HepG2 (cell line): ENCODE results near the gene GPER1. TPM values are rescaled to one million over a fixed set of nuclear protein-coding genes. Genes with fewer than 3 reads are reported as not detected.

ENCODE experiments used
- ATAC-seq: fragments of 200-7000 bp; cut with Tn5 transposase; 3 replicates; pipeline ENCODE4 v1.9.1; 2020; ENCODE audit warnings: mild to moderate bottlenecking, moderate library complexity
- BruUV-seq: library from RNA; stranded (reverse); fragments of 400-500 nt; replicated peaks from 2 replicates; lab custom pipeline; 2021; lab: Mats Ljungman, UMichigan
- CTCF ChIA-PET: fragments of 300-600 bp; formaldehyde crosslinking; extraction: SDS; loops from one replicate; lab custom pipeline; 2021; ENCODE audit warnings: low total read pairs, inconsistent platforms, low intra/inter-chr PET ratio; lab: Yijun Ruan, JAX
- POLR2A ChIA-PET: fragments of 350-600 bp; sonication (Branson Sonifier 250); formaldehyde crosslinking; loops from one replicate; lab custom pipeline; 2020; ENCODE audit warnings: antibody characterized with exemption, inconsistent platforms; lab: Yijun Ruan, JAX
- DNase-seq: peaks from one replicate; pipeline ENCODE4 v3.0.0-alpha.2; 2015; ENCODE audit warnings: low spot score
- FAIRE-seq: peaks from 3 replicates; lab custom pipeline; 2011; peaks lifted over from hg19 to GRCh38; lab: Jason Lieb, UNC
- H2AFZ ChIP-seq: one replicate; pipeline ENCODE4 v1.6.1; 2011; ENCODE audit warnings: low read length, inconsistent platforms
- H3K27ac ChIP-seq: fragments of 300-600 bp; 3 replicates; pipeline ENCODE4 v1.8.0; 2011; ENCODE audit warnings: mixed run types, mild to moderate bottlenecking, mixed read lengths, low read length, inconsistent platforms; ENCODE audit not compliant: insufficient read depth; ENCODE audit errors: extremely low read length
- H3K27me3 ChIP-seq, 2 experiments: fragments of 200-600 bp in 1 of 2; 2 replicates in 1 of 2; 3 replicates in 1 of 2; pipeline versions ENCODE4 v1.6.0 to v1.8.0; 2011; ENCODE audit warnings: low read length in 2 of 2, mild to moderate bottlenecking in 2 of 2, moderate library complexity in 2 of 2, inconsistent platforms in 1 of 2; ENCODE audit not compliant: insufficient read depth in 2 of 2, control insufficient read depth in 1 of 2
- H3K36me3 ChIP-seq, 2 experiments: fragments of 200-600 bp in 1 of 2; replicated peaks in 1 of 2; 2 replicates in 1 of 2; 3 replicates in 1 of 2; pipeline versions ENCODE4 v1.5.1 to v1.8.0; 2011; ENCODE audit warnings: low read length in 2 of 2, inconsistent platforms in 1 of 2; ENCODE audit not compliant: insufficient read depth in 2 of 2, control insufficient read depth in 1 of 2
- H3K4me1 ChIP-seq: 2 replicates; pipeline ENCODE4 v1.5.1; 2012; ENCODE audit warnings: low read length, inconsistent platforms; ENCODE audit not compliant: insufficient read depth
- H3K4me2 ChIP-seq: 2 replicates; pipeline ENCODE4 v1.6.0; 2011; ENCODE audit warnings: low read depth, low read length, inconsistent platforms
- H3K4me3 ChIP-seq, 3 experiments: fragments of 200-600 bp in 1 of 3; sonication (generic), shearing (Covaris generic) in 1 of 3; replicated peaks in 1 of 3; 2 replicates each; pipeline ENCODE4 v1.5.1; 2011 to 2016; ENCODE audit warnings: low read length in 3 of 3, inconsistent platforms in 2 of 3, low read depth in 2 of 3, mild to moderate bottlenecking in 2 of 3, control low read depth in 1 of 3, mixed read lengths in 1 of 3; ENCODE audit not compliant: insufficient read depth in 1 of 3
- H3K79me2 ChIP-seq: one replicate; pipeline ENCODE4 v1.6.1; 2011; ENCODE audit warnings: low read length, inconsistent platforms; ENCODE audit not compliant: insufficient read depth
- H3K9ac ChIP-seq: 2 replicates; pipeline ENCODE4 v1.6.0; 2011; ENCODE audit warnings: mild to moderate bottlenecking, low read depth, low read length, inconsistent platforms; ENCODE audit not compliant: insufficient read depth
- H3K9me3 ChIP-seq: 2 replicates; pipeline ENCODE4 v1.5.1; 2012; ENCODE audit warnings: mild to moderate bottlenecking, low read length
- H4K20me1 ChIP-seq: 2 replicates; pipeline ENCODE4 v1.6.0; 2011; ENCODE audit warnings: inconsistent platforms, mild to moderate bottlenecking, low read length, moderate library complexity; ENCODE audit not compliant: insufficient read depth
- AGO1 ChIP-seq: fragments of 200-400 bp; formaldehyde crosslinking; IDR thresholded peaks from 2 replicates; pipeline ENCODE4 v1.6.1; 2017; ENCODE audit warnings: mild to moderate bottlenecking, low read depth, low read length, moderate library complexity; ENCODE audit not compliant: poor library complexity, severe bottlenecking
- AGO2 ChIP-seq: fragments of 200-400 bp; formaldehyde crosslinking; optimal IDR thresholded peaks from 2 replicates; pipeline ENCODE3; 2017; ENCODE audit warnings: mild to moderate bottlenecking, low read depth, low read length, moderate library complexity
- CBX1 ChIP-seq: IDR thresholded peaks from one replicate; pipeline ENCODE4 v1.6.1; 2016; ENCODE audit warnings: antibody characterized with exemption, low read depth
- HDAC2 ChIP-seq: sonication (generic); formaldehyde crosslinking; IDR thresholded peaks from 2 replicates; pipeline ENCODE4 v1.4.0; 2020; ENCODE audit warnings: missing genetic modification reagents
- HNRNPL ChIP-seq: fragments of 200-400 bp; formaldehyde crosslinking; IDR thresholded peaks from 2 replicates; pipeline ENCODE4 v1.6.1; 2017; ENCODE audit warnings: mild to moderate bottlenecking, low read depth, low read length
- ISL2 ChIP-seq: sonication (generic); formaldehyde crosslinking; IDR thresholded peaks from 2 replicates; pipeline ENCODE4 v1.5.0; 2020; ENCODE audit warnings: missing genetic modification reagents
- PLRG1 ChIP-seq: fragments of 450-650 bp; conservative IDR thresholded peaks from 2 replicates; pipeline ENCODE4 v1.6.1; 2016
- RBFOX2 ChIP-seq: fragments of 200-400 bp; formaldehyde crosslinking; IDR thresholded peaks from 2 replicates; pipeline ENCODE4 v1.6.1; 2017; ENCODE audit warnings: low read depth, mild to moderate bottlenecking, low read length
- STAT5B ChIP-seq: sonication (generic); formaldehyde crosslinking; IDR thresholded peaks from 2 replicates; pipeline ENCODE4 v1.4.0; 2020; ENCODE audit warnings: missing genetic modification reagents
- ZC3H13 ChIP-seq: sonication (generic); formaldehyde crosslinking; IDR thresholded peaks from 2 replicates; pipeline ENCODE4 v1.8.1; 2023; ENCODE audit warnings: mild to moderate bottlenecking, missing genetic modification reagents, moderate library complexity
- ZNF333 ChIP-seq: sonication (generic); formaldehyde crosslinking; IDR thresholded peaks from 2 replicates; pipeline ENCODE4 v1.4.0; 2020; ENCODE audit warnings: mild to moderate bottlenecking, missing genetic modification reagents, borderline replicate concordance
- ZNF614 ChIP-seq: IDR thresholded peaks from 2 replicates; pipeline ENCODE4 v1.6.1; 2018; ENCODE audit warnings: missing biosample characterization, missing genetic modification reagents, inconsistent platforms, borderline replicate concordance
- ZNF615 ChIP-seq: sonication (generic); formaldehyde crosslinking; IDR thresholded peaks from 2 replicates; pipeline ENCODE4 v1.5.0; 2020; ENCODE audit warnings: mild to moderate bottlenecking, missing genetic modification reagents, borderline replicate concordance
- ZNF629 ChIP-seq: sonication (generic); formaldehyde crosslinking; conservative IDR thresholded peaks from 2 replicates; pipeline ENCODE4 v1.5.0; 2020; ENCODE audit warnings: missing genetic modification reagents
- ZNF660 ChIP-seq: sonication (generic); formaldehyde crosslinking; IDR thresholded peaks from 2 replicates; pipeline ENCODE4 v1.5.1; 2020; ENCODE audit warnings: mild to moderate bottlenecking, low read depth, missing genetic modification reagents, borderline replicate concordance
- ZNF672 ChIP-seq: sonication (generic); formaldehyde crosslinking; IDR thresholded peaks from 2 replicates; pipeline ENCODE4 v1.8.1; 2022; ENCODE audit warnings: missing genetic modification reagents
- ZNF766 ChIP-seq: sonication (generic); formaldehyde crosslinking; IDR thresholded peaks from 2 replicates; pipeline ENCODE4 v1.5.0; 2020; ENCODE audit warnings: missing genetic modification reagents, borderline replicate concordance
- WGBS: methylation state at CpG from one replicate; pipeline ENCODE4 v1.1.6; 2017; ENCODE audit warnings: low lambda C conversion rate; 5-methylcytosine and 5-hydroxymethylcytosine counted together
- in situ Hi-C: cut with HindIII; loops from 2 replicates; pipeline ENCODE4 v1.10.0; 2017; ENCODE audit warnings: low pct_unique_long_range_greater_than_20kb; ENCODE audit not compliant: extremely low pct_ligation_motif_present
- intact Hi-C: fragments of 100-400 bp; cut with micrococcal nuclease; formaldehyde crosslinking; loops from one replicate; pipeline ENCODE4 v1.10.0; 2022; ENCODE audit not compliant: unreplicated experiment
- polyA plus RNA-seq, 8 experiments: library from polyadenylated mRNA; depleted of rRNA in 3 of 8; stranded (reverse) in 7 of 8; unstranded in 1 of 8; fragments of >200 nt; fragmentation: Illumina TruSeq in 4 of 8; extraction: Trizol in 4 of 8; gene quantifications; 2 replicates each; pipeline versions ENCODE4 v1.2.1 to v1.2.3, GENCODE V29; 2011 to 2016; ENCODE audit warnings: low read depth in 4 of 8, missing spikeins in 1 of 8, mixed read lengths in 1 of 8; ENCODE audit not compliant: insufficient read depth in 1 of 8
- total RNA-seq, 5 experiments: library from RNA; depleted of rRNA; stranded (reverse); fragments of >200 nt; fragmentation: Illumina TruSeq; extraction: Trizol; gene quantifications; 2 replicates each; pipeline ENCODE4 v1.2.3, GENCODE V29; 2016; ENCODE audit warnings: low read depth in 1 of 5
- TF ChIP-seq, protein P1 (sequence below): sonication (generic); formaldehyde crosslinking; IDR thresholded peaks from 2 replicates; pipeline ENCODE4 v1.4.0; 2020; ENCODE audit warnings: missing genetic modification reagents, borderline replicate concordance
- TF ChIP-seq, protein P2 (sequence below): sonication (generic); formaldehyde crosslinking; IDR thresholded peaks from 2 replicates; pipeline ENCODE4 v1.5.0; 2020; ENCODE audit warnings: mild to moderate bottlenecking, low read depth, missing genetic modification reagents, borderline replicate concordance
- TF ChIP-seq, protein P3 (sequence below): sonication (generic); formaldehyde crosslinking; IDR thresholded peaks from 2 replicates; pipeline ENCODE4 v1.8.0; 2022; ENCODE audit warnings: low read depth, missing genetic modification reagents
- TF ChIP-seq, protein P4 (sequence below): sonication (generic); formaldehyde crosslinking; IDR thresholded peaks from 2 replicates; pipeline ENCODE4 v1.4.0; 2020; ENCODE audit warnings: missing genetic modification reagents, mild to moderate bottlenecking, borderline replicate concordance

The GPER1 gene
- total and polyA plus RNA-seq, 2 of the 13 experiments (the other 11 are each of a cell fraction or from before 2014, with no cell fraction given), result 12.7 to 19.7 TPM

DNA sequence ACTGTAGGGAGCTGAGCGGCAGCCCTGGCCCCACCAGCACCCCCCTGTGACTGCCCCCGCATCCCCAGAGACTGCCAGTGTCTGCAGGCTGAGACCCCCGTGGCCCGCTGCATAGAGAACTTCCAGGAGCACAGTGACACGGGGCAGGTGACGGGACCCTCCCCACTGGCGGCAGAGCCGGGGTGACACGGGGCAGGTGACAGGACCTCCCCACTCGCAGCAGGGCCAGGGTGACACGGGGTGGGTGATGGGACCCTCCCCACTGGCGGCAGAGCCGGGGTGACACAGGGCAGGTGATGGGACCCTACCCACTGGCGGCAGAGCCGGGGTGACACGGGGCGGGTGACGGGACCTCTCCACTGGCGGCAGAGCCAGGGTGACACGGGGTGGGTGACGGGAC, 2.3 kb downstream of the GPER1 start:
- DNase-seq (no peak), FAIRE-seq (no peak), ATAC-seq (no peak)
- H3K9ac ChIP-seq, result no peak overlapping the region
- no peaks in the 10 kb centered on the region for H3K27me3 ChIP-seq
- ChIA-PET CTCF (no interaction called here), POLR2A (interaction anchor here (1.8 to 5.1 kb wide), 2 partner anchors 13 to 67 kb away, joined by 9 to 59 read pairs; no protein-coding TSS in a partner anchor)
- no peak overlapping the region for H3K27ac ChIP-seq
- WGBS, result 92% methylated on average over 14 of the region's 21 CpGs
- no peaks in the 10 kb centered on the region for H3K9me3 ChIP-seq
- intact Hi-C loops (no loop called here), in situ Hi-C loops (no loop called here)
- H2AFZ ChIP-seq, result no peak overlapping the region
- peaks cover 68% of the 10 kb centered on the region for H3K4me1 ChIP-seq
- no peak overlapping the region for H3K4me3 ChIP-seq
- H3K4me2 ChIP-seq, result no peak overlapping the region
- peaks cover 40% of the 10 kb centered on the region for H3K79me2 ChIP-seq
- BruUV-seq, result no TSS peak
- H3K36me3 ChIP-seq, result peaks cover 11 to 16% of the 10 kb centered on the region in 2 experiments; a peak in 4 of 5 replicates
- H4K20me1 ChIP-seq, result no peaks in the 10 kb centered on the region
- TF ChIP-seq AGO1, result peak; percentile 24
- no peak for TF ChIP-seq ZNF615 (CRISPR knock-in tag)
- no peak for TF ChIP-seq ZNF672 (CRISPR knock-in tag)
- TF ChIP-seq, protein P1, sequence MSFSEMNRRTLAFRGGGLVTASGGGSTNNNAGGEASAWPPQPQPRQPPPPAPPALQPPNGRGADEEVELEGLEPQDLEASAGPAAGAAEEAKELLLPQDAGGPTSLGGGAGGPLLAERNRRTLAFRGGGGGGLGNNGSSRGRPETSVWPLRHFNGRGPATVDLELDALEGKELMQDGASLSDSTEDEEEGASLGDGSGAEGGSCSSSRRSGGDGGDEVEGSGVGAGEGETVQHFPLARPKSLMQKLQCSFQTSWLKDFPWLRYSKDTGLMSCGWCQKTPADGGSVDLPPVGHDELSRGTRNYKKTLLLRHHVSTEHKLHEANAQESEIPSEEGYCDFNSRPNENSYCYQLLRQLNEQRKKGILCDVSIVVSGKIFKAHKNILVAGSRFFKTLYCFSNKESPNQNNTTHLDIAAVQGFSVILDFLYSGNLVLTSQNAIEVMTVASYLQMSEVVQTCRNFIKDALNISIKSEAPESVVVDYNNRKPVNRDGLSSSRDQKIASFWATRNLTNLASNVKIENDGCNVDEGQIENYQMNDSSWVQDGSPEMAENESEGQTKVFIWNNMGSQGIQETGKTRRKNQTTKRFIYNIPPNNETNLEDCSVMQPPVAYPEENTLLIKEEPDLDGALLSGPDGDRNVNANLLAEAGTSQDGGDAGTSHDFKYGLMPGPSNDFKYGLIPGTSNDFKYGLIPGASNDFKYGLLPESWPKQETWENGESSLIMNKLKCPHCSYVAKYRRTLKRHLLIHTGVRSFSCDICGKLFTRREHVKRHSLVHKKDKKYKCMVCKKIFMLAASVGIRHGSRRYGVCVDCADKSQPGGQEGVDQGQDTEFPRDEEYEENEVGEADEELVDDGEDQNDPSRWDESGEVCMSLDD (CRISPR knock-in tag), result no peak
- no peak for TF ChIP-seq HDAC2 (CRISPR knock-in tag)
- no peak for TF ChIP-seq ZNF660 (CRISPR knock-in tag)
- no peak for TF ChIP-seq ZNF333 (CRISPR knock-in tag)
- TF ChIP-seq, protein P2, sequence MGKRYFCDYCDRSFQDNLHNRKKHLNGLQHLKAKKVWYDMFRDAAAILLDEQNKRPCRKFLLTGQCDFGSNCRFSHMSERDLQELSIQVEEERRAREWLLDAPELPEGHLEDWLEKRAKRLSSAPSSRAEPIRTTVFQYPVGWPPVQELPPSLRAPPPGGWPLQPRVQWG (CRISPR knock-in tag), result no peak
- TF ChIP-seq, protein P3, sequence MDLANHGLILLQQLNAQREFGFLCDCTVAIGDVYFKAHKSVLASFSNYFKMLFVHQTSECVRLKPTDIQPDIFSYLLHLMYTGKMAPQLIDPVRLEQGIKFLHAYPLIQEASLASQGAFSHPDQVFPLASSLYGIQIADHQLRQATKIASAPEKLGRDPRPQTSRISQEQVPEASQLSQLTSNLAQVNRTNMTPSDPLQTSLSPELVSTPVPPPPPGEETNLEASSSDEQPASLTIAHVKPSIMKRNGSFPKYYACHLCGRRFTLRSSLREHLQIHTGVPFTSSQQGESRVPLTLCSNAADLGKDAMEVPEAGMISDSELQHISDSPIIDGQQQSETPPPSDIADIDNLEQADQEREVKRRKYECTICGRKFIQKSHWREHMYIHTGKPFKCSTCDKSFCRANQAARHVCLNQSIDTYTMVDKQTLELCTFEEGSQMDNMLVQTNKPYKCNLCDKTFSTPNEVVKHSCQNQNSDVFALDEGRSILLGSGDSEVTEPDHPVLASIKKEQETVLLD, result no peak
- TF ChIP-seq RBFOX2, result peak; percentile 80
- no peak for TF ChIP-seq PLRG1
- peak; percentile 96 for TF ChIP-seq AGO2
- 0 out of 2 replicates have a peak, but pooled peaks have one; percentile 30 for TF ChIP-seq HNRNPL
- no peak for TF ChIP-seq STAT5B (CRISPR knock-in tag)
- no peak for TF ChIP-seq CBX1
- TF ChIP-seq ZC3H13, result no peak
- no peak for TF ChIP-seq ZNF614 (CRISPR knock-in tag)
- TF ChIP-seq ZNF766 (CRISPR knock-in tag), result no peak
- no peak for TF ChIP-seq ZNF629 (CRISPR knock-in tag)
- TF ChIP-seq, protein P4, sequence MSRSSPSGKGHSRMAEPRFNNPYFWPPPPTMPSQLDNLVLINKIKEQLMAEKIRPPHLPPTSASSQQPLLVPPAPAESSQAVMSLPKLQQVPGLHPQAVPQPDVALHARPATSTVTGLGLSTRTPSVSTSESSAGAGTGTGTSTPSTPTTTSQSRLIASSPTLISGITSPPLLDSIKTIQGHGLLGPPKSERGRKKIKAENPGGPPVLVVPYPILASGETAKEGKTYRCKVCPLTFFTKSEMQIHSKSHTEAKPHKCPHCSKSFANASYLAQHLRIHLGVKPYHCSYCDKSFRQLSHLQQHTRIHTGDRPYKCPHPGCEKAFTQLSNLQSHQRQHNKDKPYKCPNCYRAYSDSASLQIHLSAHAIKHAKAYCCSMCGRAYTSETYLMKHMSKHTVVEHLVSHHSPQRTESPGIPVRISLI (CRISPR knock-in tag), result no peak
- TF ChIP-seq ISL2 (CRISPR knock-in tag), result no peak
